ENCODE results near the gene NPIPB6. TPM values are rescaled to one million over a fixed set of nuclear protein-coding genes. Genes with fewer than 3 reads are reported as not detected.

NPIPB6 gene
- total RNA-seq, 2 donors from 2014 or later: 2.7 to 3.1 TPM

- Histone ChIP-seq H3K9me3 (no peaks in the 10 kb centered on the region), H3K27ac (no peak overlapping the region), H3K4me1 (replicated peaks) (no peaks in the 10 kb centered on the region), H3K36me3 (no peaks in the 10 kb centered on the region), H3K27me3 (replicated peaks; ENCODE audit: insufficient read depth) (no peaks in the 10 kb centered on the region), H3K4me3 (no peak overlapping the region)
- no peak for DNase-seq (ENCODE audit: low spot score)
- 46% methylated on average over 11 of the region's 11 CpGs for WGBS
- TF ChIP-seq POLR2A (IDR thresholded peaks at IDR 0.05) (no peak), POLR2AphosphoS5 (IDR thresholded peaks at IDR 0.05) (no peak)
- intact Hi-C loops (cut with DNase I): no loop called here
Observed at GRCh38 chr16:28297784-28298510, 65.4 kb downstream of the NPIPB6 start.

DNA sequence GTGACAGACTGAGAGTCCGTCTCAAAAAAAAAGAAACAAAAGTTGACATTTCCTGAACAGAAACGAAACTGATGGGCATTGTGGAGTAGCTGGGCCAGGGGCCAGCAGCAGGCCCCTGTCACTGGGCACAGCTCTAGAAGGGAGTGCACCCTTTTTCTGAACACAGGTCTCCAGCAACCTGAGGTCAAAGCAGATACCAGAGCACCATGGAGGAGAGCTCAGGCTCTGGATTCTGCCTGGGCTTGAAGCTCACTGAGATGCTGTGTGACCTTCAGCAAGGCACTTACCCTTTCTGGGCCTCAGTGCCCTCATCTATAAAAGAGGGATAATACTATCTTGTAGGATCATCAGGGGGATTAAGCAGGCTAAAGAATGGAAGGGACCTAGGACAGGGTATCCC, 66.0 kb downstream of the NPIPB6 start:
- Histone ChIP-seq H3K27me3 (replicated peaks; ENCODE audit: insufficient read depth) (no peaks in the 10 kb centered on the region), H3K4me1 (replicated peaks) (no peaks in the 10 kb centered on the region), H3K27ac (no peak overlapping the region), H3K9me3 (no peaks in the 10 kb centered on the region), H3K36me3 (no peaks in the 10 kb centered on the region), H3K4me3 (no peak overlapping the region)
- 46% methylated on average over 2 of the region's 2 CpGs for WGBS
- no peak for DNase-seq (ENCODE audit: low spot score)
- TF ChIP-seq POLR2A (IDR thresholded peaks at IDR 0.05) (no peak), CTCF (IDR thresholded peaks at IDR 0.05) (no peak), POLR2AphosphoS5 (IDR thresholded peaks at IDR 0.05) (no peak)
- intact Hi-C loops (cut with DNase I): no loop called here

DNA sequence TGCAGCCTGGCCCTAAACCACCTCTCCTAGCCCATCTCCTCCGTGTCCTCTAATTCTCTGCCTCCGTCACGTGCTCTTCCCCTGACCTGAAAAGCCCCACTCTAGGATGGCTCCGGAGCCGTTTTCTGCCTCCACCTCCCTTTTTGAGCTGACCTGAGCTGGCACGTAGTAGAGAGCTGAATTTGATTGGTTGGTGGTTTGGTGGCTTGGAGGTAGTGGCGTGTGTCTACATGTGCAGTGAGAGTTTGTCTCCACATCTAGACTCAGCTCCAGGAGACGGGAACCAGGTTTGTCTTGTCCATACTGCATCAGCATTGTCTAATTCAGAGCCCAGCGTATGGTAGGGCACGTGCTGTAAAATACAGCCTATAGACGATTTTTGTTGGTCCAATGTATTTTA, 68.0 kb downstream of the NPIPB6 start:
- H3K4me1 ChIP-seq (replicated peaks): no peaks in the 10 kb centered on the region
- intact Hi-C loops (cut with DNase I): no loop called here
- H3K36me3 ChIP-seq: no peaks in the 10 kb centered on the region
- WGBS: 66% methylated on average over 11 of the region's 11 CpGs
- no peak for DNase-seq (ENCODE audit: low spot score)
- TF ChIP-seq POLR2A (IDR thresholded peaks at IDR 0.05) (no peak), POLR2AphosphoS5 (IDR thresholded peaks at IDR 0.05) (no peak)
- H3K4me3 ChIP-seq: no peak overlapping the region
- no peaks in the 10 kb centered on the region for H3K27me3 ChIP-seq (replicated peaks; ENCODE audit: insufficient read depth)
- H3K9me3 ChIP-seq: no peaks in the 10 kb centered on the region
- H3K27ac ChIP-seq: no peak overlapping the region

DNA sequence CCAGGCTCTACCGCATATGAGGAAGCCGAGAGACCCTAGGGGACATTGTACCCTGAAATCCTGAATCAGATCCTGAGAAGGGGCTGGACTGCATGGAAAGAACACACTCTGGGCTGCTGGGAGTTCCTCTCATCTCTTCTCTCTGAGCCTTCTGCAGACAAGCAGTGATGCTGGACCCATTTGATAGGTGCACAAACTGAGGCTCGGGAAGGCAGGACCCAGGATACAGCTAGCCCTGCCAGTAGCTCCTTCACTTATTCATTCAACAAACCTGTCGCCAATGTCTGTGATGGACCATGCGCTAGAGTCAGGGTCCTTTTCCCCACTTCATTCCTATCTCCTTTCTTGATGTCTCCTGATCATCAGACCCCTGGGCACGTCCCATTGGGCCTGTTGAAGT, 69.1 kb downstream of the NPIPB6 start:
- intact Hi-C loops (cut with DNase I): no loop called here
- no peaks in the 10 kb centered on the region for H3K27me3 ChIP-seq (replicated peaks; ENCODE audit: insufficient read depth)
- no peak overlapping the region for H3K27ac ChIP-seq
- no peaks in the 10 kb centered on the region for H3K36me3 ChIP-seq
- no peak for DNase-seq (ENCODE audit: low spot score)
- TF ChIP-seq CTCF (IDR thresholded peaks at IDR 0.05) (no peak), POLR2AphosphoS5 (IDR thresholded peaks at IDR 0.05) (no peak), POLR2A (IDR thresholded peaks at IDR 0.05) (no peak)
- H3K9me3 ChIP-seq: no peaks in the 10 kb centered on the region
- H3K4me3 ChIP-seq: no peak overlapping the region
- WGBS: 74% methylated on average over 6 of the region's 6 CpGs
- H3K4me1 ChIP-seq (replicated peaks): no peaks in the 10 kb centered on the region

- Histone ChIP-seq H3K27ac (no peak overlapping the region), H3K4me1 (replicated peaks) (no peaks in the 10 kb centered on the region), H3K4me3 (peak overlapping the region; percentile 49 to 56), H3K9me3 (no peaks in the 10 kb centered on the region), H3K36me3 (no peaks in the 10 kb centered on the region), H3K27me3 (replicated peaks; ENCODE audit: insufficient read depth) (no peaks in the 10 kb centered on the region)
- no peak for DNase-seq (ENCODE audit: low spot score)
- intact Hi-C loops (cut with DNase I): no loop called here
- TF ChIP-seq POLR2A (IDR thresholded peaks at IDR 0.05) (no peak), CTCF (IDR thresholded peaks at IDR 0.05) (no peak), POLR2AphosphoS5 (IDR thresholded peaks at IDR 0.05) (no peak)
- 13% methylated on average over 10 of the region's 10 CpGs for WGBS
Observed at GRCh38 chr16:28293601-28293960, 69.7 kb downstream of the NPIPB6 start.
